GM21717 (cell line): ENCODE measurements around the gene CDH12.
"Not testable (repeated sequence)": the region's sequence is repeated elsewhere in the genome, so short reads cannot be mapped to it uniquely, and the experiment has no call there.

Experiments used
- ATAC-seq: cut with Tn5 transposase; IDR thresholded peaks from one replicate; pipeline ENCODE4 v1.9.1; 2021; ENCODE audit warnings: mild to moderate bottlenecking, moderate library complexity; ENCODE audit not compliant: unreplicated experiment

Gene CDH12

DNA sequence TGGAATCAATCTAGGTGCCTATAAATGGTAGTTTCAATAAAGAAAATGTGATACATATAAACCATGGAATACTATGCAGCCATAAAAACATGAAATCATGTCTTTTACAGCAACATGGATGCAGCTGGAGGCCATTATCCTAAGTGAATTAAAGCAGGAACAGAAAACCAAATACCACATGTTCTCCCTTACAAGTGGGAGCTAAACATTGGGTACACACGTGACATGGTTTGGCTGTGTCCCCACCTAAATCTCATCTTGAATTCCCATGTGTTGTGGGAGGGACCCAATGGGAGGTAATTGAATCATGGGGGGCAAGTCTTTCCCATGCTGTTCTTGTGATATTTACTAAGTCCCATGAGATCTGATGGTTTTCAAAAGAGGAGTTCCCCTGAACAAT, 78.9 kb downstream of the CDH12 start:
- not testable (repeated sequence) for ATAC-seq

DNA sequence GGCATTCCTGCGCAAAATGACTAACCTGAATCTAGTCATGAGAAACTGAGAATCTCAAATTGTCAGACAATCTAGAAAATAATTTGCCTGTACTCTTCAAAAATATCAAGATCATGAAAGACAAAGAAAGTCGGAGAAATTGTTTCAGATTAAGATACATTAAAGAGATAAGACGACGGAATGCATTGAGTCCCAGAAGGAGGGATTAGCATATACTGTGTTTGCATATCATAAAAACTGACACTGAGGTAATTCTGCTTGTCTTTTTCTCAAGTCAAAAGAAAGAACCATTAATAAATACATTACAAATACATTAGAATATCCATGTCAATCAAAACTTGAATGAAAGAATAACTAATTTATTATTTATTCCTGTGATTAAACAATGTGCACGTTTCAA, 88.4 kb downstream of the CDH12 start:
- ATAC-seq, result no peak

DNA sequence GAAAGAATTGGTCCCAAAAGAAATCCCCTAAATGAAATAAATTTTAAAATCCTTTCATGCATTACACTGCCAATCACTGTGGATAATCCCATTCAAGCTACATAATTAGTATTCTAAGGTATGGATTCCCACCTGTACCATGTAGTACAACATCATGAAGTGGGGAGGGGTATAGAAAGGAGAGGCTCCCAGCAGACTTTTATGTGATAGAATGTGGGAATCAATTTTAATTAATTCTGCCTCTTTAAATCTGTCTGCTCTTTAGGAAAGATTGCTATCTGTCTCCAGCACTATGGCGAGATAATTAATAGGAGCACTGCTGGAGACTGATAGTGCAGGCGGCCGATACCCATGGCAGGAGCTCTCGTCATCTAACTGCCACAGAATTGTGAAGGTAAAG, 95.4 kb downstream of the CDH12 start:
- ATAC-seq, result no peak

DNA sequence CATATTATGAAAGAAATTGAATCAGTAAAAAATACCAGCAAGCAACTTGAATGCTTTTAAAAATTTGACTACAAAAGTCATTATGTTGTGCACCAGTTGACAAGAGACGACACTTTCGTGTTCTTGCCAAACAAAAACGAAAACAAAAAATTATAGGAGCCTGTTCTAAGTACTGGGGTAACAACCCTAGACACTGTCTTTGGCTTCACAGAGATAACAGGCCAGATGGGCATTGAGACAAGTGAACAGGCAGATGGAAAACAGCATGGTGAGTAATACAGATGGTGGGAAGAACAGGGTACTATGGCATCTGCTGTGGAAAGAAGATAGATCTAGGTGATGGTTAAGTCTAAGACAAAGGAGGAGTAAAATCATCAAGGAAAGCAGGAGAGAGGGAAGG, 99.0 kb downstream of the CDH12 start:
- no peak for ATAC-seq

DNA sequence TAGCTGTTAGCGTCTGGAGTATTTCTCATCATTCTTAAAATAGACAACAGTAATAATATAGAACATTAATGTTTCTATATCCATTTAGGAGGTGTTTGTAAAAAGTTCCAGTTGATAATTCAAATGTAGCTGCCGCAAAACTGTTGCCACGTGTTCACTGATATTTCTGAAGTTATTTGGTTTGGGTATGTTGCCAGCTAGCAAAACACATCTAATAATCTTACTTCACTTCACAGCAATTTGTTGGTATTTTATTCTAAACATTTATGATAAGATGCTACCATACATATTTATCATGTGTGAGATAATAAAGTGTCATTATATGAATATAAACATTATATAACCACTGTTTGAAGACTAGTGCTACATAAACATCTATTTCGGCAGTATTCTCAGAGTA, 101.6 kb downstream of the CDH12 start:
- no peak for ATAC-seq

DNA sequence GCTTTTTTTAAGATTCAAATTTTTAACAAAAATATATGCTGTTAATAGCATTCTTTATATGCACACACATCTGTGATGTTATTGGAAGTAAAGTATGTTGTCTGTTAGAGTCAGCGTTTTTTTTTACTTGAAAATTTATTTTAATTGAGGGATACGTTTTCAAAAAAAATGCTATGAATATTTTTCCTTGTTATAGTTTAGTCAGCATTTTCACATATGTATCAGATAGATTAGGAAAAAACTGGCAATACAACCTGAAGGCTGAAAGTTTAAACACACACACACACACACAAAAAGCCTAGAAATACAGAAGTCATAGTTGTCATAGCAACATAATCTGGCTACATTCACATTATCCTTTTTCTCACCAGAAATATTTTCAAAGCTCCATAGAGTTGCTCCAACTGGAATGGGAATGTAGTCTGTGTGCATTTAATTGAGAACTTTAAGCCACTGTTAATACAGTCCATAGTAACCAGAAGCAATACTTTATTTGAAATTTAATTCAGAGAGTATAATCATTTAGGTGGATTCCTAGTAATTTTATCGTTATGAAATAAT, 116.6 kb downstream of the CDH12 start:
- no peak for ATAC-seq

DNA sequence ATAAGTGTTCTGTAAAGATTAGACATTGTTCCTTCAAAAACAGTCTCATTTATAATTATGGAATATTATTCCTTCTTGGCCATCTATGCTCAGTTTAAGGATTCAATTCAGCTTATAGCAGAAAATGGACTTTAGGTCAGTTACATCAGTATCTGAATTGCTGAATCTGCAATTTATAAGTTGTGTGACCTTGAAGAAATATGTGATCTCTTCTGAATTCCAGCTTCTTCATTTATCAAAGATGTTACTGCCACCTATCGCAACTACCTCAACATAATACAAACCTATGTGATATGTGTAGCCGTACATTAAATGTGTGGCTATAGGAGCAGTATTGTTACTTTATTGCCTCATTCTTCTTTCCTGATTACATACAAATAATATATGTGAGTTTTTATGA, 118.2 kb downstream of the CDH12 start:
- no peak for ATAC-seq

DNA sequence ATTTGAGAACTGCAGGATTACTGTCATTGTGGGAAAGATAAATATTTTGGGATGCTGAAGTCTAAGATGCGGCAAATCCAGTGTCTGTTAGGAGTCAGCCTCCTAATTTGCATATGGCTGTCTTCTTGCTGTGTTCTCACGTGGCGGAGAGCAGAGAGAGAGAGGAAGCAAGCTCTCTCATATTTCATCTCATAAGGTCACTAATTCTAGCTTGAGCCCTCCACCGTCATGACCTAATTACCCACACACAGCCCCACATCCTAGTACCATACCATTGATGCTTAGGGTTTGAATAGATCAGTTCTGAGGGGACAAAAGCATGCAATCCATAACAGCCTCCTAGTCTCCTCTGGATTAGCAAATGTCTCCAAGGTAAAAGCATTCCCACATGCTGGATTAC, 124.5 kb downstream of the CDH12 start:
- ATAC-seq, result no peak

DNA sequence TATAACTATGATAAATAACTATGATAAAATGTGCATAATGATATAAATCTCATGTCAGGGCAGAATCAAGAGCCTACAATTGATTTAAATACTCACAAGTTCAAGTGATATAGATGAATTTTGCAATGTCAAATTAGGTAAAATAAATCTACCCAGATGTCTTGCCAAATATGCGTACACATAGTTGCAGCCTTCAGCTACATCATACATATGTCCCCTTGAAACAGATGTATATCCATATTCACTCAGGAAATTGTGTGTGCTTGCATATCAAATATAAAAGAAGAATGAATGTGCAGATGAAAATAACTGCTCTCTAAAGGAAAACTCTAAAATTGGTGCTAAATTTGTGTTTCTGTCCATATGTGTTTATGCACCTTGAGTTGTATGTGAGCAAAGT, 130.7 kb downstream of the CDH12 start:
- no peak for ATAC-seq

DNA sequence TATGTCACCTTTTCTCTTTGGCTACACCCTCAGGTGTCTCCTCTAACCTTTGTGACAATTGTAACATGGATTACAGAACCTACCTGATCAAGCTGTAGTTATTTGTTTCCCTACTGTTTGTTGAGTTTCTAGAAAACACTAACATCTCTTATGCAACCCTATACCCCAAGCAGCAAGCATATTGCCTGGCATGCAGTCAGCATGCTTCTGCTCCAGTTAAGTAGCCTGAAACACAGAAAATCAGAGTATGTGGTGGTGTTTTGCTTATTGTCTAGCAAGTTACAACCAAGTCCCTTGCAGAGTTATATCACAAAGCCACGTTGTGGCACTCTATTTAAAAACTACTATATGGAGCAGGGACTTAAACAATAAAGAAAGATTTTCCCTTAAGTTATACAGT, 131.1 kb downstream of the CDH12 start:
- no peak for ATAC-seq

DNA sequence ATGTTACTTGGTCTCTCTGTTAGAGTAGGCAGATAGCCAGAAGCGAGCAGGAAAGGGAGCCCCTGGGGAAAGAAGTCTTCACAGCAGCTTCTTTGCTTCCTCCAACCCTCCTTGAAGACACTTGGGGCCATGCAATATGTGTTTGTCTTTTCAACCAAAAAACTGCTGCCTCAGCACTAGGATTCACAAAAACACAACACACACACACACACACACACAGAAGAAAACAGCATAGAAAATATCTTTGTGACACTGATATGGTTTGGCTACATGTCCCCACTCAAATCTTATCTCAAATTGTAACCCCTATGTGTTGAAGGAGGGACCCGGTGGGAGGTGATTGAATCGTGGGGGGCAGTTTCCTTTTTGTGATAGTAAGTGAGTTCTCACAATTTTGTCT, 133.3 kb downstream of the CDH12 start:
- no peak for ATAC-seq

DNA sequence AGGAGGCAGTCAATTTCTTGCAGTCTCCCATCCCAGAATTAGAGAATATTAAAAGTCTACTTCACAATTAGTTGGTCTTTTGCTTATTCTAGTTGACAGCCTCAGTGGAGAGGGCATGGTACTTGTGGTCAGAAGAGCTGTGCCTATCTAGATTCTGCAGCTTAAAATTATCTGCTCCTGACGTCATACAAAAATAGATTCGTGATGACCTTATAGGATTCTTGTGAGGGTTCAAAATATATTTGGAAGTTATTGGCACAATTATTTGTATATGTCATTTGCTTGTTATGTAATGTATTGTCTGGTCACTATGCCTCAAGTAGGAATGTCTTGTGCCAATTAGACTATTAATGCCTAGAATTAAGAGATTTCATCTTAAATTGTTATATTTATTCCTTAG, 142.5 kb downstream of the CDH12 start:
- no peak for ATAC-seq

DNA sequence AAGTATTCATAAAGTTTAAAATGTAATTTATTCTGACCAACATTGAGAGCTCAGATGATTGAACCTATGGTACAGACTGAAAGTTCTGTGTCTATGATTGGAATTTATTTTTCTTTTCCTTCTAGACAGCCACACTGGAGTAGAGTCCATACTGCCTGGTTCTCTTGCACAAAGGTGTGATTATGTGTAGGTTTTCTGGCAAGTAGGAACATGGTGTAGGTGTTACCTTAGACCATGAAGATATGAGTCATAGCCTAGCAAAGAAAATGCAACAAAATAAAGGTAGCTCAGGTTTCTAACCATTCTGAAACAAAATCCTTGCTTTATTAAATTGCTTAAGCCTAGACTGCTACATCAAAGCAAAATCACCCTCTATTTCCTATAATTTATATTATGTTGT, 143.4 kb downstream of the CDH12 start:
- ATAC-seq, result no peak

DNA sequence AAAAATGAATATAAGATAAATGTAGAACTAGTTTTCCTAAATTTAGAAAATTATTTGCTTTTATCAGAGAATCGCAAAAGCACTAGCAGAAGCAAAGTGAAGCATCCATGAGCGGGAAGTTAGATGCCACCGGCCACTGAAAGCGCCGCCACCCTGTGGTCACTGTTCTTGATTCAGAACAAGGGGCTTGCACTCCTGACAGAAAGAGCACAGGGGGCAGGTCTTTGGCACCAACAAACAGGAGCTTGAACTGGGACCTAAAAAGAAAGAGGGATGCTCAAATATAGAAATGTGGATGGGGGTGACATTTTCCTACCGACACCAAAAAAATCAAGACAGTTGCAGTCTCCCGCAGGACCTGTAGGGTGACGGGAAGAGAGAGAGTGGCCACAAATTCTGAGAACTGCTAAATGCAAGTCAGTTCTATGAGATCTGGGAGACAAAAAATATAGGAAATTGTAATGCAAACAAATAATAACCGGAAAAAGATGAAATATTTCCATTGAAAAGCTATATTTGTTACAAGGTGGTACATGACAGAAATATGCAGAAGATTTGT, 144.3 kb downstream of the CDH12 start:
- ATAC-seq, result no peak

DNA sequence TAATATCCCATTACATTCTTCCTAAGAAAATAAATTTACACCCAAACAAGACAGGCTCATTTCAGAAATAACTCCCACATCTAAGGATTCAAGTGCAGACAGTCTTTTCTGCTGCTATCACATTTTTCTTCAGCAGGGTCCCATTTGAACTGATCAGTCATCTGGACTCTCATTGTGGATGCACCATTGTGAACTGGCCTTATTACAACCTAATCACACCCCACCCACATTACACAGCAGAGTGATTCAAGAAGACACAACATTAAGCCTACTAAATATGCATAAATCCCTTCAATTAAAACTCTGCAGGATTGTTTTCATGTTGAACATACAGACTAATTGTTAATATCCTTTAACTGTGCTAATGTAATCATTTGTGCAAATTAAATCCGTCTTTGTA, 146.2 kb downstream of the CDH12 start:
- no peak for ATAC-seq

DNA sequence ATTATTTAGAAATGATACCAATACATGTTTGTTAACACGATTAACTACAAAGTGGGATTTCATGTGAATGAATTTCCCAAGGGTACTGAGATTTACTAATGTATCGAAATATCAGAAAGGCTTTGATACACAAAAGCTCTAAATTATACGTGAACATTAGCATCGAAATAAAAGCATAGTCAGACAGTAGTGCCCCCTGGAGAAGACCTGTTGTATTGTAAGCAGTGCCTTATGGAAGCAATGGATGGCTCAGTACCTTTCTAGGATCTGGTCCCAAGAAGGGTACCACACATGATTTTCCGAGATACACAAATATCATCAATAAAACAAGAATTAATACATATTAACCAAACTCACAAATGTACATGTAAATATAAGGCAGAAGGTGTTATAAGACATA, 153.8 kb downstream of the CDH12 start:
- ATAC-seq, result no peak

DNA sequence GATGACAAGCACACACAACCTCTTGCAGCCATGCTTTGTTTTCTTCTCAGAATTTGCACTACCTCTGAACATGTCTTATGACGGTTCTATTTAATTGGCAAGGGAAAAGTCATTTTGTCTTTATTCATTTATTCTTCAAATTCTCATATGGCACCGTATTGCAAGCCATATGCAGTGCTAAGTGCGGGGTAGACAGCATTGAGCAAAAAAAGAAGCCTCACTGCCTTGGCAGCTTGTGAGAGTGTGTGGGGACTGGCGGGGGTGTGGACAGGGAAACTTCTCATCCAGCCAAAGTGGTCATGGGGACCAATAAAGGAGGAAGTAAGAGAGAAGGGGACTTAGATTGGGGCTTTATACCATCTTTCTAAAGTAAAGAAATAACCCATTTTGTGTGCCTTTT, 160.0 kb downstream of the CDH12 start:
- ATAC-seq, result no peak

DNA sequence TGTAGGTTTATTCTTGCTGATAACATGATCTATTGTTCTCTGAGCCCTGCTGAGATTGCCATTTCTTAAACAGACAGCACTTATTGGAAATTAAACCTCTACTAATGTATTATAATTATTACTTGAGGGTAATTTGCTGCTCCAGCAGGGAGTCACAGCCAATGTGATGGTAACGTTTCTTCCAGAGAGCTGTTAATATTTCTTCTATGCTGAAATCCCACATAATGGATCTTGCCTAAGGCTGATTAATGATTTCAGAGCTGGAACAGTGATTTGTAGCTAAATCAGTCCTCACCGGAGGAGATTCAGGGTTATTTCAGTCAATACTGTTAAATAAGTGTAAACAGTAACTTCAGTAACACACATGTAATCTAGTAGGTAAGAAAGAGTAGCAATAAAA, 170.1 kb downstream of the CDH12 start:
- no peak for ATAC-seq

DNA sequence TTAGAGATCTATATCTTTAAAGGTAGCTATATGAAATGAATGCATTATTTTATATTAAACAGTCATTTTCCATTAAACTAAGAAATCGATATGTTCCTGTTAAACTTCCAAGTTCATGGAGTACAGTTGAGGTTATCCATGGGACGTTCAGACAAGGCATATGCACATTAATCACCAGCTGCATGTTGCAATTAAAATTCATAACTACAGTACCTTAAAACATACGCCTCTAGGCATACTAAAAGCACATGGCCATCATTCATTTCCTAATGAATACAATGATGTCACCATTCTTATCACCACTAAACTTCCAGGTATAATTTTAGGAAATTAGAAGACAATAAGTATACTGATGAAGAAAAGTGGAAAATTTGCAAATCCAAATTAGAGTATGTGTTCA, 174.3 kb downstream of the CDH12 start:
- no peak for ATAC-seq

DNA sequence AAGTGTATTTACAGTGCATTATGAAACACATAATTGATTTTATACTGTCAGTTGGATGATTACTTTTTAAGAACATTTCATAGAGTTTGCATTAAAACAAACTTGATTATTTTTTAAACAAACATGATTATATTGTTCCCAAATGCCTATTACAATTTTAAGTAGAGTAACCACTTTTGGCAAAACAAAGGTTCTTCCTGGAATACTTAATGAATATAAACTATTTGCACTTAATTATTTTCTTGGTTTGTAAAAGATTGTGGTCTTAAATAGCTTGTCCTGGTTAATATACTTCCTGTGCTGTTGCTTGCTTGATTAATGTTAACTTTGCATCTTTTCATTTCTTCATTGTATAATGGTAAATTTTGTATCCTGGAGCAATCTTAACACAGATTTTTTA, 180.0 kb downstream of the CDH12 start:
- no peak for ATAC-seq

DNA sequence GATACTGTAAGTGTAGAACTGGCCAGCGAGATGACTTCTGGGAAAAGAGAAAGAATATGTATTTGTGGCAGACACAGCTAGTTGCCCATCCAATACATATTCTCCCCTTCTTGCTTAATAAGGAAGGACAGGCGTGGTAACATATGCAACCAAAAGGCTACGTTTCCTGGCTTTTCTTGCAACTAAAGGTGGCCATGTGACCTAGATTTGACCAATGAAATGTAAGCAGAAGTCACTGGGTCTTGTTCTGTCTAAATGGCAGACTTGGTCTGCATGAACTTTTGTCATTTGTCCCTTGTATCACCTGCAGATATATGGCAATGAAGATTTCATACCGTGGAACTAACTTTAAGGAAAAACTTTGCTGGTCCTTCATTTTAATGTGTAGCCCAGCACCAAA, 183.8 kb downstream of the CDH12 start:
- no peak for ATAC-seq

DNA sequence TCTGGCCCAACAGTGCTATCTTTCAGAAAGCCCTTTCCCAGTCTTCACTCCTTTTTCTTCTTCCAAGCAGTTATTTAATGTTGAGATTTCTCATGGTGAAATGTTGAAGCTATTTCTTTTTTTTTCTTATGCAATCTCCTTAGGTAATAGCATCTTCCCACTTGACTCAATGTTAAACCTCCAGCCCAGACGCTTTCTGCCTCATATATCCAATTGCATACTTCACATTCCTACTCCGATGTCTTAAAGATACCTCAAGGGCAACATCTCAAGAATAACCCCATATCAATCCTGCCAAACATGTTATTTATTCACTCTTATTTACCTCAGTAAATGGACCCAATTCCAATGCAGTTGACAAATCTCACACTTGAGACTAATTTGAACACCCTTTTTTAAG, 187.3 kb downstream of the CDH12 start:
- ATAC-seq, result no peak

DNA sequence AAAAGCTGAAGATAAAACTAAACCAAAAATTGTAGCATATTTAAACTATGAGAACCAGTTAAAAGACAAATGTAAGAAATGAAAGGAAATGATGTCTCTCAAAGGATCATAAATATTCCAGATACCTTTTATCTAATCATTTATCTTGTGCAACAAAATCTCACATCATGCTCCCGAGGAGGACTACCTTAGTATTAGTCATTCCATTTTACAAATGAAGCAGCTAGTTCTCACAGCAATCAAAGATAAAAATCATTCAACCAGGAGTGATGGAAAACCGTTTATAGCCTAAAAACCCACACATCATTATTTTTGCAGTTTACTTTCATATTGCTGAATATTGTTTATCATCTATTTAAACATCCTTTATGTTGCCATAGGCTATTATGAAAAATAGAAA, 190.0 kb downstream of the CDH12 start:
- ATAC-seq, result no peak

DNA sequence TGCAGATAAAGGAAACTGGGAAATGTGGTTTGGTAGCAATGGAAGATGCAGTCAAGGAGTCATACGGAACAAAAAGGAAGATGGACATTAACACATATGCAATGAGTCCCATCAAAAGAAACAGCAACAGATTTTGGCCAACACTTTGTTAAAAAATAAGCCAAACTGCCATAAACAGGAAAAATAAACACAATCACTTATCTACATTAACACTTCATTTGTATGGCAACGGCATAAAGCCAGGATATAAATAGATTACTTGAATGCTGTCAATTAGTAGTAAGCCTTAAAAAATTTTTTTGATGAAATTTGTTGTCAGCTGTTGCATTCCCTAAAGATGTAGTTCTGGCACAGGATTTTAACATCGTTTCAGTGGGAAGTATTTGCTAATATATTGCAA, 190.8 kb downstream of the CDH12 start:
- no peak for ATAC-seq
